IMR-90 (cell line): ENCODE measurements around the gene USP10. TPM values are rescaled to one million over a fixed set of nuclear protein-coding genes. Genes with fewer than 3 reads are reported as not detected.

ENCODE experiments used
- ATAC-seq: fragments of 200-7000 bp; cut with Tn5 transposase; 2 replicates; pipeline ENCODE4 v1.9.1; 2020; ENCODE audit warnings: low read depth, mild to moderate bottlenecking, moderate library complexity
- BruUV-seq: library from RNA; stranded (reverse); fragments of 400-500 nt; replicated peaks from 2 replicates; lab custom pipeline; 2021; lab: Mats Ljungman, UMichigan
- CTCF ChIA-PET: fragments of 300-600 bp; formaldehyde crosslinking; extraction: SDS; loops from one replicate; lab custom pipeline; 2021; ENCODE audit warnings: antibody characterized with exemption; lab: Yijun Ruan, JAX
- POLR2A ChIA-PET: fragments of 300-600 bp; sonication (Branson Sonifier 250); formaldehyde crosslinking; loops from one replicate; lab custom pipeline; 2022; ENCODE audit warnings: antibody characterized with exemption; ENCODE audit not compliant: unreplicated experiment; lab: Charles Lee
- DNase-seq: peaks from one replicate; pipeline ENCODE4 v3.0.0; 2013
- H2AFZ ChIP-seq: replicated peaks from 2 replicates; pipeline ENCODE3; 2013; ENCODE audit warnings: low read length, mild to moderate bottlenecking; ENCODE audit not compliant: poor library complexity
- H2AK5ac ChIP-seq: 2 replicates; pipeline ENCODE4 v1.6.1; 2013; ENCODE audit warnings: low read depth, low read length, inconsistent platforms
- H2AK9ac ChIP-seq: replicated peaks from 2 replicates; pipeline ENCODE3; 2013; ENCODE audit warnings: mild to moderate bottlenecking, low read depth, low read length, moderate library complexity; ENCODE audit not compliant: poor library complexity
- H2BK120ac ChIP-seq: 2 replicates; pipeline ENCODE4 v1.6.1; 2013; ENCODE audit warnings: low read depth, low read length, inconsistent platforms
- H2BK15ac ChIP-seq: 3 replicates; pipeline ENCODE4 v1.6.1; 2013; ENCODE audit warnings: low read depth, low read length, inconsistent platforms
- H2BK20ac ChIP-seq: 2 replicates; pipeline ENCODE4 v1.6.1; 2013; ENCODE audit warnings: low read depth, mild to moderate bottlenecking, inconsistent platforms, low read length, moderate library complexity
- H2BK5ac ChIP-seq: 2 replicates; pipeline ENCODE4 v1.6.1; 2013; ENCODE audit warnings: mild to moderate bottlenecking, low read depth, low read length, inconsistent platforms; ENCODE audit not compliant: poor library complexity, severe bottlenecking
- H3K14ac ChIP-seq: replicated peaks from 2 replicates; pipeline ENCODE4 v1.6.1; 2013; ENCODE audit warnings: low read depth, low read length, inconsistent platforms
- H3K18ac ChIP-seq: 2 replicates; pipeline ENCODE4 v1.6.1; 2013; ENCODE audit warnings: low read depth, low read length, control low read depth
- H3K23ac ChIP-seq: 2 replicates; pipeline ENCODE4 v1.6.1; 2013; ENCODE audit warnings: low read depth, low read length, inconsistent platforms
- H3K27ac ChIP-seq: 2 replicates; pipeline ENCODE4 v1.5.1; 2013; ENCODE audit warnings: mild to moderate bottlenecking, control low read depth, low read length; ENCODE audit not compliant: insufficient read depth
- H3K27me3 ChIP-seq: 2 replicates; pipeline ENCODE4 v1.6.1; 2013; ENCODE audit warnings: low read length; ENCODE audit not compliant: control insufficient read depth, insufficient read depth
- H3K36me3 ChIP-seq: 2 replicates; pipeline ENCODE4 v1.6.1; 2013; ENCODE audit warnings: low read length, mixed read lengths; ENCODE audit not compliant: control insufficient read depth, insufficient read depth
- H3K4ac ChIP-seq: 2 replicates; pipeline ENCODE4 v1.6.1; 2013; ENCODE audit warnings: low read depth, low read length, inconsistent platforms
- H3K4me1 ChIP-seq: 2 replicates; pipeline ENCODE4 v1.6.1; 2013; ENCODE audit warnings: low read length, mixed read lengths; ENCODE audit not compliant: control insufficient read depth, insufficient read depth
- H3K4me2 ChIP-seq: 2 replicates; pipeline ENCODE4 v1.6.1; 2013; ENCODE audit warnings: low read depth, mild to moderate bottlenecking, control low read depth, low read length, moderate library complexity
- H3K4me3 ChIP-seq: 2 replicates; pipeline ENCODE4 v1.5.1; 2013; ENCODE audit warnings: low read depth, mild to moderate bottlenecking, control low read depth, low read length, moderate library complexity; ENCODE audit not compliant: insufficient read depth
- H3K56ac ChIP-seq: 2 replicates; pipeline ENCODE4 v1.6.1; 2013; ENCODE audit warnings: low read length, inconsistent platforms; ENCODE audit not compliant: insufficient read depth; ENCODE audit errors: extremely low read depth
- H3K79me1 ChIP-seq, 2 experiments: 2 replicates each; pipeline ENCODE4 v1.6.1; 2013; ENCODE audit warnings: low read length in 2 of 2, inconsistent platforms in 1 of 2, low read depth in 1 of 2
- H3K9ac ChIP-seq: 2 replicates; pipeline ENCODE4 v1.6.1; 2013; ENCODE audit warnings: low read depth, low read length, control low read depth
- H3K9me1 ChIP-seq: 2 replicates; pipeline ENCODE4 v1.6.1; 2013; ENCODE audit warnings: low read length, inconsistent platforms; ENCODE audit not compliant: insufficient read depth
- H3K9me3 ChIP-seq: 2 replicates; pipeline ENCODE4 v1.6.1; 2013; ENCODE audit warnings: low read length; ENCODE audit not compliant: control insufficient read depth, insufficient read depth
- H4K20me1 ChIP-seq: 2 replicates; pipeline ENCODE4 v1.6.1; 2013; ENCODE audit warnings: low read length, inconsistent platforms; ENCODE audit not compliant: insufficient read depth
- H4K5ac ChIP-seq: 2 replicates; pipeline ENCODE4 v1.6.1; 2013; ENCODE audit warnings: mild to moderate bottlenecking, low read depth, low read length, control low read depth
- H4K8ac ChIP-seq, 2 experiments: 2 replicates each; pipeline ENCODE4 v1.6.1; 2013; ENCODE audit warnings: low read depth in 2 of 2, low read length in 2 of 2, control low read depth in 1 of 2, inconsistent platforms in 1 of 2
- H4K91ac ChIP-seq: 2 replicates; pipeline ENCODE4 v1.6.1; 2013; ENCODE audit warnings: low read depth, low read length, inconsistent platforms; ENCODE audit not compliant: insufficient read depth
- BHLHE40 ChIP-seq: fragments of 150-350 bp; IDR thresholded peaks from 2 replicates; pipeline ENCODE4 v1.6.1; 2016; ENCODE audit warnings: mild to moderate bottlenecking, low read depth, low read length
- CEBPB ChIP-seq: IDR thresholded peaks from 2 replicates; pipeline ENCODE4 v1.6.1; 2012; ENCODE audit warnings: low read depth, low read length, improper control_type of control experiment
- CHD1 ChIP-seq: IDR thresholded peaks from 2 replicates; pipeline ENCODE4 v1.6.1; 2012; ENCODE audit warnings: low read depth, low read length, improper control_type of control experiment
- CTCF ChIP-seq: conservative IDR thresholded peaks from 2 replicates; pipeline ENCODE4 v1.5.1; 2012; ENCODE audit warnings: mild to moderate bottlenecking, low read depth, low read length, improper control_type of control experiment
- ELK1 ChIP-seq: fragments of 150-350 bp; IDR thresholded peaks from 2 replicates; pipeline ENCODE4 v1.6.1; 2016; ENCODE audit warnings: low read depth, mild to moderate bottlenecking, low read length, moderate library complexity, borderline replicate concordance
- FOS ChIP-seq: fragments of 150-350 bp; IDR thresholded peaks from 2 replicates; pipeline ENCODE4 v1.6.1; 2016; ENCODE audit warnings: low read depth, low read length
- MAFK ChIP-seq: IDR thresholded peaks from 2 replicates; pipeline ENCODE4 v1.6.1; 2012; ENCODE audit warnings: low read depth, low read length, improper control_type of control experiment
- MAZ ChIP-seq: IDR thresholded peaks from 2 replicates; pipeline ENCODE4 v1.6.1; 2012; ENCODE audit warnings: low read depth, mild to moderate bottlenecking, low read length, improper control_type of control experiment, moderate library complexity, borderline replicate concordance
- MXI1 ChIP-seq: IDR thresholded peaks from 2 replicates; pipeline ENCODE4 v1.6.1; 2012; ENCODE audit warnings: low read depth, mild to moderate bottlenecking, low read length, moderate library complexity, borderline replicate concordance
- NFE2L2 ChIP-seq: fragments of 150-350 bp; IDR thresholded peaks from 2 replicates; pipeline ENCODE4 v1.6.1; 2016; ENCODE audit warnings: low read depth, mild to moderate bottlenecking, low read length
- POLR2A ChIP-seq: IDR thresholded peaks from 2 replicates; pipeline ENCODE4 v1.6.1; 2012; ENCODE audit warnings: mild to moderate bottlenecking, low read depth, low read length
- RAD21 ChIP-seq: IDR thresholded peaks from 2 replicates; pipeline ENCODE4 v1.6.1; 2012; ENCODE audit warnings: low read length, improper control_type of control experiment
- RCOR1 ChIP-seq: IDR thresholded peaks from 2 replicates; pipeline ENCODE4 v1.6.1; 2012; ENCODE audit warnings: mild to moderate bottlenecking, low read length, improper control_type of control experiment; ENCODE audit not compliant: insufficient replicate concordance
- RFX5 ChIP-seq: IDR thresholded peaks from 2 replicates; pipeline ENCODE4 v1.8.0; 2012; ENCODE audit warnings: low read depth, mild to moderate bottlenecking, low read length, moderate library complexity
- SMC3 ChIP-seq: fragments of 150-350 bp; IDR thresholded peaks from 2 replicates; pipeline ENCODE4 v1.6.1; 2016; ENCODE audit warnings: low read depth, mild to moderate bottlenecking, antibody characterized with exemption, low read length, moderate library complexity
- USF2 ChIP-seq: fragments of 150-350 bp; IDR thresholded peaks from 2 replicates; pipeline ENCODE4 v1.6.1; 2017; ENCODE audit warnings: mild to moderate bottlenecking, antibody characterized with exemption, low read length, low read depth
- WGBS, 2 experiments: methylation state at CpG; one replicate each; pipeline versions ENCODE4 v1.1.5 to v1.1.7; 2013; ENCODE audit warnings: missing lambda C conversion rate in 2 of 2; ENCODE audit not compliant: insufficient read length in 1 of 2; ENCODE audit errors: extremely low coverage in 2 of 2; 5-methylcytosine and 5-hydroxymethylcytosine counted together
- dilution Hi-C: fragments of 300-500 bp; cut with HindIII; formaldehyde crosslinking; loops from one replicate; pipeline ENCODE4 v1.14.3; 2018; ENCODE audit warnings: low sequenced_read_pairs; ENCODE audit not compliant: unreplicated experiment
- in situ Hi-C: fragments of 300-500 bp; cut with MboI; formaldehyde crosslinking; loops from 3 replicates; pipeline ENCODE4 v1.14.3; 2019; ENCODE audit warnings: low sequenced_read_pairs, inconsistent platforms, mixed read lengths
- intact Hi-C: fragments of 100-400 bp; cut with micrococcal nuclease; formaldehyde crosslinking; loops from 2 replicates; pipeline ENCODE4 v1.10.0; 2022
- polyA plus RNA-seq, 3 experiments: library from polyadenylated mRNA; depleted of rRNA; stranded (reverse); fragments of >200 nt; gene quantifications; 2 replicates each; pipeline ENCODE4 v1.2.3, GENCODE V29; 2012; ENCODE audit warnings: low replicate concordance in 1 of 3
- total RNA-seq: library from RNA; depleted of rRNA; stranded (reverse); fragments of >200 nt; gene quantifications from 2 replicates; pipeline ENCODE4 v1.2.3, GENCODE V29; 2012

Gene USP10
- total and polyA plus RNA-seq, 2 of the 4 experiments (the other 2 are of a cell fraction) = 54.3 to 79.0 TPM

GRCh38 chr16:84742641-84743092, 42.9 kb downstream of the USP10 start:
- H4K20me1 ChIP-seq = peaks cover 53% of the 10 kb centered on the region
- no CpG with 5 or more reads among the region's 10 CpGs for WGBS, 2 experiments
- peaks cover 20% of the 10 kb centered on the region for H3K9me1 ChIP-seq
- no peak overlapping the region for H2BK20ac ChIP-seq
- dilution Hi-C loops = no loop called here
- H3K56ac ChIP-seq = no peak overlapping the region
- DNase-seq = no peak
- no peak for ATAC-seq
- no peak overlapping the region for H3K4me3 ChIP-seq
- no peak overlapping the region for H2AK9ac ChIP-seq
- peaks cover 13% of the 10 kb centered on the region for H3K36me3 ChIP-seq
- H2AFZ ChIP-seq = no peak overlapping the region
- H2BK120ac ChIP-seq = no peak overlapping the region
- no peak overlapping the region for H4K8ac ChIP-seq
- intact Hi-C loops = no loop called here
- H3K27me3 ChIP-seq = no peaks in the 10 kb centered on the region
- peaks cover 39 to 75% of the 10 kb centered on the region in 2 experiments for H3K79me1 ChIP-seq
- POLR2A ChIA-PET = no interaction called here
- H2BK15ac ChIP-seq = no peak overlapping the region
- no peak overlapping the region for H3K23ac ChIP-seq
- H3K4me2 ChIP-seq = no peak overlapping the region
- no peak overlapping the region for H3K27ac ChIP-seq
- H3K4ac ChIP-seq = no peak overlapping the region
- CTCF ChIA-PET = no interaction called here
- no peaks in the 10 kb centered on the region for H3K9me3 ChIP-seq
- no peak overlapping the region for H3K9ac ChIP-seq
- H2BK5ac ChIP-seq = no peak overlapping the region
- H4K5ac ChIP-seq = no peak overlapping the region
- no peak overlapping the region for H4K91ac ChIP-seq
- H3K14ac ChIP-seq = no peak overlapping the region
- no peak for TF ChIP-seq MAFK
- TF ChIP-seq MAZ = no peak
- TF ChIP-seq CEBPB = no peak
- no peak for TF ChIP-seq ELK1
- no peak for TF ChIP-seq BHLHE40
- no peak for TF ChIP-seq FOS
- no peak for TF ChIP-seq CTCF
- no peak for TF ChIP-seq POLR2A
- no peak for TF ChIP-seq RFX5
- no peak for TF ChIP-seq NFE2L2
- no peak for TF ChIP-seq USF2
- TF ChIP-seq MXI1 = no peak
- no peak for TF ChIP-seq CHD1
- TF ChIP-seq RCOR1 = no peak
- TF ChIP-seq RAD21 = no peak
- TF ChIP-seq SMC3 = no peak
- in situ Hi-C loops = no loop called here
- peaks cover 21% of the 10 kb centered on the region for H3K4me1 ChIP-seq
- no peak overlapping the region for H3K18ac ChIP-seq
- H2AK5ac ChIP-seq = peak overlapping the region; percentile 20; the same call in 1 of the 2 replicates
- no TSS peak for BruUV-seq
